Panc1 (cell line): ENCODE results near the gene NPSR1. TPM values are rescaled to one million over a fixed set of nuclear protein-coding genes. Genes with fewer than 3 reads are reported as not detected.
A peak's percentile ranks its signal among the peaks of the same experiment; 100 is the strongest.

ENCODE experiments used
- ATAC-seq: fragments of 200-7000 bp; cut with Tn5 transposase; 2 replicates; pipeline ENCODE4 v1.9.1; 2020; ENCODE audit warnings: mild to moderate bottlenecking, moderate library complexity
- BruUV-seq: library from RNA; stranded (reverse); fragments of 400-500 nt; replicated peaks from 2 replicates; lab custom pipeline; 2021; lab: Mats Ljungman, UMichigan
- CTCF ChIA-PET: fragments of 300-600 bp; sonication (Branson Sonifier 250); formaldehyde crosslinking; loops from one replicate; lab custom pipeline; 2022; ENCODE audit warnings: antibody characterized with exemption; lab: Charles Lee
- POLR2A ChIA-PET: fragments of 300-600 bp; sonication (Branson Sonifier 250); formaldehyde crosslinking; loops from one replicate; lab custom pipeline; 2022; ENCODE audit warnings: antibody characterized with exemption; lab: Charles Lee
- DNase-seq: peaks from one replicate; pipeline ENCODE4 v3.0.0-alpha.2; 2010; ENCODE audit warnings: low read depth, low spot score
- H3K27ac ChIP-seq: 2 replicates; pipeline ENCODE4 v1.5.1; 2011; ENCODE audit warnings: mild to moderate bottlenecking, low read length, inconsistent platforms
- H3K27me3 ChIP-seq: fragments of 200-500 bp; sonication (Bioruptor generic); 2 replicates; pipeline ENCODE4 v1.6.0; 2014; ENCODE audit warnings: low read length, inconsistent platforms; ENCODE audit not compliant: control insufficient read depth, insufficient read depth
- H3K36me3 ChIP-seq: fragments of 200-500 bp; sonication (Bioruptor generic); 2 replicates; pipeline ENCODE4 v1.5.1; 2014; ENCODE audit warnings: inconsistent platforms, mild to moderate bottlenecking, low read length, moderate library complexity; ENCODE audit not compliant: control insufficient read depth, insufficient read depth
- H3K4me1 ChIP-seq: 2 replicates; pipeline ENCODE4 v1.5.1; 2011; ENCODE audit warnings: inconsistent platforms, mild to moderate bottlenecking, low read length, moderate library complexity; ENCODE audit not compliant: control insufficient read depth, insufficient read depth
- H3K4me3 ChIP-seq, 2 experiments: 2 replicates each; pipeline ENCODE4 v1.5.1; 2011 to 2012; ENCODE audit warnings: low read depth in 2 of 2, low read length in 2 of 2, mild to moderate bottlenecking in 2 of 2, inconsistent platforms in 1 of 2, moderate library complexity in 1 of 2
- H3K9me3 ChIP-seq: fragments of 200-500 bp; sonication (Bioruptor generic); 2 replicates; pipeline ENCODE4 v1.5.1; 2014; ENCODE audit warnings: low read depth, mild to moderate bottlenecking, inconsistent platforms, low read length, moderate library complexity; ENCODE audit not compliant: control insufficient read depth, insufficient read depth
- POLR2AphosphoS5 ChIP-seq: IDR thresholded peaks from 2 replicates; pipeline ENCODE4 v1.6.1; 2012; ENCODE audit warnings: mild to moderate bottlenecking, low read depth, low read length, moderate library complexity
- SIN3A ChIP-seq: IDR thresholded peaks from 2 replicates; pipeline ENCODE4 v1.6.1; 2012; ENCODE audit warnings: low read depth, mild to moderate bottlenecking, low read length, moderate library complexity, borderline replicate concordance; ENCODE audit not compliant: insufficient read depth
- TCF7L2 ChIP-seq: IDR thresholded peaks from 2 replicates; pipeline ENCODE4 v1.6.1; 2011; ENCODE audit warnings: mild to moderate bottlenecking, low read depth, low read length, inconsistent platforms
- in situ Hi-C: cut with HindIII; loops from 2 replicates; pipeline ENCODE4 v1.10.0; 2016; ENCODE audit warnings: low sequenced_read_pairs, low pct_unique_long_range_greater_than_20kb
- intact Hi-C: fragments of 100-400 bp; cut with micrococcal nuclease; formaldehyde crosslinking; loops from one replicate; pipeline ENCODE4 v1.10.0; 2022; ENCODE audit not compliant: unreplicated experiment
- total RNA-seq: library from RNA; stranded (reverse); gene quantifications from one replicate; pipeline ENCODE4 v1.2.1, GENCODE V29; 2021; ENCODE audit not compliant: unreplicated experiment
- TF ChIP-seq, protein P1 (sequence below), 2 experiments: IDR thresholded peaks; 2 replicates each; pipeline ENCODE4 v1.6.1; 2011 to 2012; ENCODE audit warnings: low read depth in 2 of 2, control low read depth in 1 of 2, low read length in 1 of 2, mild to moderate bottlenecking in 1 of 2, moderate library complexity in 1 of 2; ENCODE audit not compliant: insufficient read depth in 1 of 2
- TF ChIP-seq, protein P2 (sequence below): fragments of 450-650 bp; IDR thresholded peaks from 2 replicates; pipeline ENCODE4 v1.5.1; 2017; ENCODE audit warnings: mild to moderate bottlenecking

Gene NPSR1
- total RNA-seq, 1 experiment from 2014 or later = not detected

DNA sequence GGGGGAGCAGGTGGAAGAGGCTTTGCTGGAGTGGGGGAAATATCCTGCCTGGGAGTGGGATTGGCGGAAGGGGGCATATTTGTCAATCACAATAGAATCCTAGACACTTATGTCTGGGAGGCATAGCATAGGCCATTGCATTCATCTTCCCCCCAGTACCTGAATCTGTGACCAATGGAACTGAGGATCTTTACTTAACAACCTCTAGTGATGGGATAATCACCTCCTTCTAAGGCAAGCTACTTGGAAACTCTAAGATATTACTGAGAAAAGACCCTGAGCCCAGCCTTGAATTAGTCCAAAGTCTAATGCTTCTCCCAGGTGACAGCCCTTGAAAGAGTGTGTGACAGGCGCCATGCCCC lies 90.7 kb downstream of the NPSR1 start:
- no peaks in the 10 kb centered on the region for H3K27me3 ChIP-seq
- in situ Hi-C loops (no loop called here), intact Hi-C loops (loop anchor here (10.0 kb wide), 1 partner anchor 286 kb away; the partner anchor contains the start of gene DPY19L1)
- peak overlapping the region; percentile 88 for H3K27ac ChIP-seq
- H3K4me1 ChIP-seq = peaks cover 27% of the 10 kb centered on the region
- no peaks in the 10 kb centered on the region for H3K36me3 ChIP-seq
- ATAC-seq (no peak), DNase-seq (no peak)
- BruUV-seq = no TSS peak
- peak; percentile 12 for TF ChIP-seq TCF7L2
- TF ChIP-seq, protein P1, sequence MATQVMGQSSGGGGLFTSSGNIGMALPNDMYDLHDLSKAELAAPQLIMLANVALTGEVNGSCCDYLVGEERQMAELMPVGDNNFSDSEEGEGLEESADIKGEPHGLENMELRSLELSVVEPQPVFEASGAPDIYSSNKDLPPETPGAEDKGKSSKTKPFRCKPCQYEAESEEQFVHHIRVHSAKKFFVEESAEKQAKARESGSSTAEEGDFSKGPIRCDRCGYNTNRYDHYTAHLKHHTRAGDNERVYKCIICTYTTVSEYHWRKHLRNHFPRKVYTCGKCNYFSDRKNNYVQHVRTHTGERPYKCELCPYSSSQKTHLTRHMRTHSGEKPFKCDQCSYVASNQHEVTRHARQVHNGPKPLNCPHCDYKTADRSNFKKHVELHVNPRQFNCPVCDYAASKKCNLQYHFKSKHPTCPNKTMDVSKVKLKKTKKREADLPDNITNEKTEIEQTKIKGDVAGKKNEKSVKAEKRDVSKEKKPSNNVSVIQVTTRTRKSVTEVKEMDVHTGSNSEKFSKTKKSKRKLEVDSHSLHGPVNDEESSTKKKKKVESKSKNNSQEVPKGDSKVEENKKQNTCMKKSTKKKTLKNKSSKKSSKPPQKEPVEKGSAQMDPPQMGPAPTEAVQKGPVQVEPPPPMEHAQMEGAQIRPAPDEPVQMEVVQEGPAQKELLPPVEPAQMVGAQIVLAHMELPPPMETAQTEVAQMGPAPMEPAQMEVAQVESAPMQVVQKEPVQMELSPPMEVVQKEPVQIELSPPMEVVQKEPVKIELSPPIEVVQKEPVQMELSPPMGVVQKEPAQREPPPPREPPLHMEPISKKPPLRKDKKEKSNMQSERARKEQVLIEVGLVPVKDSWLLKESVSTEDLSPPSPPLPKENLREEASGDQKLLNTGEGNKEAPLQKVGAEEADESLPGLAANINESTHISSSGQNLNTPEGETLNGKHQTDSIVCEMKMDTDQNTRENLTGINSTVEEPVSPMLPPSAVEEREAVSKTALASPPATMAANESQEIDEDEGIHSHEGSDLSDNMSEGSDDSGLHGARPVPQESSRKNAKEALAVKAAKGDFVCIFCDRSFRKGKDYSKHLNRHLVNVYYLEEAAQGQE (IDR thresholded peaks at IDR 0.05; ENCODE audit: insufficient read depth in 1 of 2, low read depth in 2 of 2, low read length in 1 of 2) = no peak
- TF ChIP-seq, protein P2, sequence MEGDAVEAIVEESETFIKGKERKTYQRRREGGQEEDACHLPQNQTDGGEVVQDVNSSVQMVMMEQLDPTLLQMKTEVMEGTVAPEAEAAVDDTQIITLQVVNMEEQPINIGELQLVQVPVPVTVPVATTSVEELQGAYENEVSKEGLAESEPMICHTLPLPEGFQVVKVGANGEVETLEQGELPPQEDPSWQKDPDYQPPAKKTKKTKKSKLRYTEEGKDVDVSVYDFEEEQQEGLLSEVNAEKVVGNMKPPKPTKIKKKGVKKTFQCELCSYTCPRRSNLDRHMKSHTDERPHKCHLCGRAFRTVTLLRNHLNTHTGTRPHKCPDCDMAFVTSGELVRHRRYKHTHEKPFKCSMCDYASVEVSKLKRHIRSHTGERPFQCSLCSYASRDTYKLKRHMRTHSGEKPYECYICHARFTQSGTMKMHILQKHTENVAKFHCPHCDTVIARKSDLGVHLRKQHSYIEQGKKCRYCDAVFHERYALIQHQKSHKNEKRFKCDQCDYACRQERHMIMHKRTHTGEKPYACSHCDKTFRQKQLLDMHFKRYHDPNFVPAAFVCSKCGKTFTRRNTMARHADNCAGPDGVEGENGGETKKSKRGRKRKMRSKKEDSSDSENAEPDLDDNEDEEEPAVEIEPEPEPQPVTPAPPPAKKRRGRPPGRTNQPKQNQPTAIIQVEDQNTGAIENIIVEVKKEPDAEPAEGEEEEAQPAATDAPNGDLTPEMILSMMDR = no peak
- TF ChIP-seq POLR2AphosphoS5 = no peak
- no peak for TF ChIP-seq SIN3A
- ChIA-PET CTCF (no interaction called here), POLR2A (interaction anchor here (0.6 to 1.0 kb wide), 2 partner anchors 17 to 282 kb away, joined by 3 read pairs; no protein-coding TSS in a partner anchor)
- H3K4me3 ChIP-seq = peak overlapping the region in 1 of 2 experiments; percentile 11; a peak in 1 of 4 replicates
- no peaks in the 10 kb centered on the region for H3K9me3 ChIP-seq

DNA sequence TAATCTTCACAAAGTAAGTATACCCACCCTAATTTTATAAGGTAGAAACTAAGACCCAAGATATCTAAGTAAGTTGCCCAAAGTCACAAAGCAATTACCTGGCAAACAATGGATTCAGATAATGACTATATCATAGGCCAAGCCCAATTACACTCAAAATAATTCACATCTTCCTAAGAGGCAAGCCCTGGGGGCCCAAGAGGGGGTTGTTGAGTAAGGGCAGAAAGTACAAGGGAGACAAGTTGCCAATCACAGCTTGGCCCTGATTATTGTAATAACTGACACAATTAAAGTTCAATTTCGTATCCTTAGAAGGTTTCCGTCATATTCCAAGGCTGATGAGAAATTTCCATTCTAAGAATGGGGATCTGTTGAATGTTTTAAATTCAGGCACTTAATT lies 91.4 kb downstream of the NPSR1 start:
- Histone ChIP-seq H3K36me3 (no peaks in the 10 kb centered on the region), H3K27me3 (no peaks in the 10 kb centered on the region), H3K4me3 (no peak overlapping the region), H3K27ac (peak overlapping the region; percentile 88), H3K9me3 (no peaks in the 10 kb centered on the region), H3K4me1 (peaks cover 27% of the 10 kb centered on the region)
- DNase-seq (no peak), ATAC-seq (no peak)
- CTCF ChIA-PET = no interaction called here
- no TSS peak for BruUV-seq
- TF ChIP-seq, protein P1 (IDR thresholded peaks at IDR 0.05; ENCODE audit: insufficient read depth in 1 of 2, low read depth in 2 of 2, low read length in 1 of 2) = no peak
- no peak for TF ChIP-seq POLR2AphosphoS5
- TF ChIP-seq, protein P2 = no peak
- TF ChIP-seq SIN3A = no peak
- no peak for TF ChIP-seq TCF7L2
- in situ Hi-C loops (no loop called here), intact Hi-C loops (loop anchor here (10.0 kb wide), 1 partner anchor 285 kb away; the partner anchor contains the start of gene DPY19L1)
- POLR2A ChIA-PET = no interaction called here
